Thymus (tissue), 11 donors: Measurements from ENCODE around the gene FBXO4. TPM values are rescaled to one million over a fixed set of nuclear protein-coding genes. Genes with fewer than 3 reads are reported as not detected.
A peak's percentile ranks its signal among the peaks of the same experiment; 100 is the strongest.

Experiments
- DNase-seq, 9 donors: peaks; one replicate each; pipeline ENCODE4 v3.0.0-alpha.2; 2013; ENCODE audit warnings: low spot score in 9 of 9, low read depth in 6 of 9, missing footprints in 1 of 9
- H3K27ac ChIP-seq, 2 donors: one replicate each; pipeline ENCODE4 v1.5.1; 2013; ENCODE audit warnings: control low read depth in 1 of 2, low read depth in 1 of 2, low read length in 1 of 2, mild to moderate bottlenecking in 1 of 2, moderate library complexity in 1 of 2
- H3K27me3 ChIP-seq, 2 donors: one replicate each; pipeline ENCODE4 v1.5.1; 2013; ENCODE audit warnings: low read length in 1 of 2; ENCODE audit not compliant: control insufficient read depth in 2 of 2, insufficient read depth in 1 of 2
- H3K36me3 ChIP-seq, 2 donors: one replicate each; pipeline ENCODE4 v1.5.1; 2013; ENCODE audit warnings: low read length in 1 of 2, mild to moderate bottlenecking in 1 of 2, moderate library complexity in 1 of 2; ENCODE audit not compliant: control insufficient read depth in 2 of 2, insufficient read depth in 2 of 2
- H3K4me1 ChIP-seq, 2 donors: one replicate each; pipeline ENCODE4 v1.5.1; 2013; ENCODE audit warnings: low read length in 2 of 2; ENCODE audit not compliant: control insufficient read depth in 2 of 2, insufficient read depth in 2 of 2
- H3K4me3 ChIP-seq, 2 donors: one replicate each; pipeline ENCODE4 v1.5.1; 2013; ENCODE audit warnings: low read length in 2 of 2, control low read depth in 1 of 2, mild to moderate bottlenecking in 1 of 2
- H3K9me3 ChIP-seq, 2 donors: one replicate each; pipeline ENCODE4 v1.5.1; 2013; ENCODE audit warnings: low read length in 1 of 2, mild to moderate bottlenecking in 1 of 2; ENCODE audit not compliant: control insufficient read depth in 2 of 2, insufficient read depth in 1 of 2
- WGBS: extraction: QIAGEN DNeasy Blood & Tissue Kit; methylation state at CpG from one replicate; pipeline ENCODE4 v1.1.7; 2013; 5-methylcytosine and 5-hydroxymethylcytosine counted together
- polyA plus RNA-seq: library from polyadenylated mRNA; stranded (reverse); fragments of 200-250 nt; gene quantifications from one replicate; pipeline ENCODE4 v1.2.3, GENCODE V29; 2013
- total RNA-seq: library from RNA; stranded (reverse); fragments of 120-200 nt; gene quantifications from one replicate; pipeline ENCODE4 v1.2.4, GENCODE V29; 2013
- donor health status: healthy.

The FBXO4 gene
- total and polyA plus RNA-seq, 2 donors, result 21.5 to 27.2 TPM

- Histone ChIP-seq H3K27ac (no peak overlapping the region), H3K9me3 (no peaks in the 10 kb centered on the region), H3K27me3 (no peaks in the 10 kb centered on the region), H3K36me3 (no peaks in the 10 kb centered on the region), H3K4me1 (no peaks in the 10 kb centered on the region), H3K4me3 (no peak overlapping the region)
- DNase-seq, result no peak
These were observed 39.8 kb upstream of the FBXO4 start for GRCh38 chr5:41885286-41885685.

- 89% methylated on average over 2 of the region's 2 CpGs for WGBS
- H3K27ac ChIP-seq, result no peak overlapping the region
These were observed 33.9 kb upstream of the FBXO4 start for GRCh38 chr5:41891066-41891707.

GRCh38 chr5:41892031-41892430 lies 33.0 kb upstream of the FBXO4 start:
- Histone ChIP-seq H3K27ac (no peak overlapping the region), H3K9me3 (no peaks in the 10 kb centered on the region), H3K4me1 (no peaks in the 10 kb centered on the region), H3K27me3 (peaks cover 0 to 17% of the 10 kb centered on the region in 2 donors), H3K4me3 (no peak overlapping the region), H3K36me3 (no peaks in the 10 kb centered on the region)
- no peak for DNase-seq

More at GRCh38 chr5:41891066-41891707, 33.9 kb upstream of the FBXO4 start:
- no peaks in the 10 kb centered on the region for H3K9me3 ChIP-seq
- peaks cover 0 to 11% of the 10 kb centered on the region in 2 donors for H3K27me3 ChIP-seq
- H3K4me3 ChIP-seq, result no peak overlapping the region
- H3K36me3 ChIP-seq, result no peaks in the 10 kb centered on the region
- no peaks in the 10 kb centered on the region for H3K4me1 ChIP-seq
- DNase-seq, result no peak

- Histone ChIP-seq H3K4me3 (no peak overlapping the region), H3K27me3 (peaks cover 0 to 23% of the 10 kb centered on the region in 2 donors), H3K36me3 (no peaks in the 10 kb centered on the region), H3K4me1 (no peaks in the 10 kb centered on the region), H3K9me3 (no peaks in the 10 kb centered on the region), H3K27ac (no peak overlapping the region)
- DNase-seq, result no peak
- 95% methylated on average over 3 of the region's 3 CpGs for WGBS
These were observed 31.8 kb upstream of the FBXO4 start for GRCh38 chr5:41893074-41893851.

GRCh38 chr5:41896230-41896629 lies 28.9 kb upstream of the FBXO4 start:
- no peak for DNase-seq

GRCh38 chr5:41903382-41903891 lies 21.6 kb upstream of the FBXO4 start:
- peaks cover 0 to 7% of the 10 kb centered on the region in 2 donors for H3K36me3 ChIP-seq
- H3K27me3 ChIP-seq, result no peaks in the 10 kb centered on the region
- WGBS, result 49% methylated on average over 8 of the region's 8 CpGs
- DNase-seq, result peak in 1 of 9 donors; percentile 2
- H3K4me3 ChIP-seq, result peak overlapping the region; percentile 85 to 95
- H3K27ac ChIP-seq, result peak overlapping the region; percentile 83 to 93
- peaks cover 8 to 9% of the 10 kb centered on the region in 2 donors for H3K4me1 ChIP-seq
- H3K9me3 ChIP-seq, result no peaks in the 10 kb centered on the region

More at GRCh38 chr5:41896230-41896629, 28.9 kb upstream of the FBXO4 start:
- 18% methylated on average over 2 of the region's 2 CpGs for WGBS
- Histone ChIP-seq H3K9me3 (no peaks in the 10 kb centered on the region), H3K4me3 (no peak overlapping the region), H3K27me3 (peaks cover 0 to 23% of the 10 kb centered on the region in 2 donors), H3K4me1 (no peaks in the 10 kb centered on the region), H3K27ac (no peak overlapping the region), H3K36me3 (no peaks in the 10 kb centered on the region)

GRCh38 chr5:41903892-41904799 lies 20.9 kb upstream of the FBXO4 start, which contains the start of gene RIMOC1:
Gene RIMOC1, plus strand, starts transcription at chr5:41904344. Its CDS starts 24 bp downstream, at chr5:41904368.
- peak; percentile 85 to 97 (median 93) for DNase-seq
- H3K4me1 ChIP-seq, result peaks cover 8 to 9% of the 10 kb centered on the region in 2 donors
- H3K27ac ChIP-seq, result peak within 1 kb of the TSS; percentile 93 to 94
- H3K36me3 ChIP-seq, result peaks cover 0 to 14% of the 10 kb centered on the region in 2 donors
- no peaks in the 10 kb centered on the region for H3K27me3 ChIP-seq
- under 1% methylated on average over 55 of the region's 55 CpGs for WGBS
- peak within 1 kb of the TSS; percentile 85 to 95 for H3K4me3 ChIP-seq
- no peaks in the 10 kb centered on the region for H3K9me3 ChIP-seq

- Histone ChIP-seq H3K4me1 (peaks cover 8 to 9% of the 10 kb centered on the region in 2 donors), H3K27me3 (no peaks in the 10 kb centered on the region), H3K27ac (no peak overlapping the region), H3K4me3 (no peak overlapping the region), H3K36me3 (peaks cover 3 to 25% of the 10 kb centered on the region in 2 donors), H3K9me3 (no peaks in the 10 kb centered on the region)
- no peak for DNase-seq
- 97% methylated on average over 2 of the region's 2 CpGs for WGBS
These were observed 18.9 kb upstream of the FBXO4 start for GRCh38 chr5:41906151-41906550.
